CMK (cell line): ENCODE measurements around the gene SYNE1.
"Not testable (repeated sequence)": the region's sequence is repeated elsewhere in the genome, so short reads cannot be mapped to it uniquely, and the experiment has no call there.

Experiments used
- DNase-seq: peaks from one replicate; pipeline ENCODE4 v3.0.0-alpha.2; 2010; ENCODE audit warnings: low read depth

Gene SYNE1

GRCh38 chr6:152094992-152095592, 542.1 kb downstream of the SYNE1 start:
- peak; percentile 39 for DNase-seq

- DNase-seq = no peak
These were observed 542.9 kb downstream of the SYNE1 start for GRCh38 chr6:152094276-152094675.

- no peak for DNase-seq
These were observed 543.5 kb downstream of the SYNE1 start for GRCh38 chr6:152093711-152094110.

- no peak for DNase-seq
These were observed 545.3 kb downstream of the SYNE1 start for GRCh38 chr6:152091851-152092341.

GRCh38 chr6:152091201-152091600, 546.0 kb downstream of the SYNE1 start:
- no peak for DNase-seq

GRCh38 chr6:152089992-152090391, 547.2 kb downstream of the SYNE1 start:
- DNase-seq = no peak

- DNase-seq = no peak
These were observed 549.5 kb downstream of the SYNE1 start for GRCh38 chr6:152087701-152088100.

GRCh38 chr6:152087096-152087495, 550.1 kb downstream of the SYNE1 start:
- DNase-seq = no peak

GRCh38 chr6:152086223-152086873, 550.8 kb downstream of the SYNE1 start:
- no peak for DNase-seq

GRCh38 chr6:152085451-152085921, 551.7 kb downstream of the SYNE1 start:
- DNase-seq = no peak

GRCh38 chr6:152078804-152079203, 558.4 kb downstream of the SYNE1 start:
- no peak for DNase-seq

- no peak for DNase-seq
These were observed 559.2 kb downstream of the SYNE1 start for GRCh38 chr6:152078001-152078400.

- DNase-seq = not testable (repeated sequence)
These were observed 560.9 kb downstream of the SYNE1 start for GRCh38 chr6:152076242-152076641.

GRCh38 chr6:152071843-152072242, 565.3 kb downstream of the SYNE1 start:
- no peak for DNase-seq
